Measurements from ENCODE around the gene SUFU. TPM values are rescaled to one million over a fixed set of nuclear protein-coding genes. Genes with fewer than 3 reads are reported as not detected.

Gene SUFU
- total and polyA plus RNA-seq, 2 donors (not counting 1 experiment from before 2014, with no cell fraction given): 4.8 to 13.3 TPM

DNA sequence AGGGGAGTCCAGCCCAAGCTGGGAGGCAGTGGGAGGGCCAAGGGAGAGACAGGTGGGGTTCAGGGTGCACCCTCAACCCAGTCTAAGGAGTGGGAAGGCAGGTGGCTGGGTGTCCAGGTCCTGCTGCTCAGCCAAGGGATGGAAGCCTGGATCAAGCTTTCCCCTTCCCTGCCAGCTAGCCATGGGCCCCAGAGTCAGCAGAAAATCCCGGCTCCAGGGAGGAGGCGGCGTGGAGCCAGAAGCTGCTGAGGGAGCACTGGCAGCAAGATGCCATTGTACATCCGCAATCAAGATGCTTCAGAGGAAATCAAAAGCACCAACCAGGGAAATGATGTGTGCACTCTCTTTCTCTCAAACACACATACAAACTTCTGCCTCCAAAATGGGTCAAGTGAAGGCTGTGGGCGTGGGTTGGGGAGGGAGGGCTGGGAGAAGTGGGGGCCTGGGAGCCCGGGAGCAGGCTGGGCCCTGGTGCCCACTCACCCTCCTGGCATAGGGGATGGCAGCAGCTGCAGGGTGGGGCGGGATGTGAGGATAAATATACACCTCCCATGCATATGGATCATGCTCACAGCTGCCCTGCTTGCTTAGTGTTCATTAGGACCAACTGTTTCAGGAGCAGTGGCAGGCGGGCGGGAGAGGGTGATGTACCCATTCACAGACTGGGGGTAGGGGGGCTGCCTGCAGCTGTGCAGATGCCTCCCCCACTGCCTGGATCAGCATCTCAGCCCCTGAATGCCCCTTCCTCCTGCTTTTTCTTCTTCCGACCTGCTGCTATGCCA lies 164.7 kb downstream of the SUFU start:
- ATAC-seq (ENCODE audit: low read depth) (no peak), DNase-seq (peak; percentile 2)
- Histone ChIP-seq H3K4me2 (replicated peaks; ENCODE audit: low read depth, low read length, poor library complexity, severe bottlenecking) (no peak overlapping the region), H3K4me1 (ENCODE audit: control insufficient read depth in 2 of 2, insufficient read depth in 2 of 2, low read length in 2 of 2) (peaks cover 4% of the 10 kb centered on the region in 2 donors), H3K9ac (ENCODE audit: low read length) (no peak overlapping the region), H3K27ac (ENCODE audit: low read length in 2 of 2) (no peak overlapping the region), H3K36me3 (replicated peaks in 1 of 2; ENCODE audit: control extremely low read depth in 1 of 2, control insufficient read depth in 1 of 2, extremely low read depth in 1 of 2, insufficient read depth in 2 of 2, low read length in 1 of 2) (no peaks in the 10 kb centered on the region), H3K79me2 (ENCODE audit: control insufficient read depth, insufficient read depth, low read length) (no peaks in the 10 kb centered on the region), H2AFZ (ENCODE audit: insufficient read depth, low read depth, low read length, poor library complexity, severe bottlenecking) (no peak overlapping the region), H3K4me3 (ENCODE audit: control extremely low read depth in 1 of 5, extremely low read depth in 1 of 5, insufficient read depth in 1 of 5, low read depth in 2 of 5, low read length in 4 of 5) (no peak overlapping the region), H4K20me1 (ENCODE audit: control insufficient read depth, insufficient read depth, low read length, poor library complexity, severe bottlenecking) (no peaks in the 10 kb centered on the region), H3K9me3 (ENCODE audit: control extremely low read depth in 1 of 3, control insufficient read depth in 2 of 3, insufficient read depth in 1 of 3, low read length in 2 of 3) (no peaks in the 10 kb centered on the region), H3K27me3 (replicated peaks in 1 of 4; ENCODE audit: control extremely low read depth in 1 of 4, control insufficient read depth in 3 of 4, insufficient read depth in 4 of 4, low read length in 3 of 4) (no peaks in the 10 kb centered on the region)
- WGBS (ENCODE audit: insufficient coverage): 100% methylated on average over 3 of the region's 10 CpGs
- ChIA-PET POLR2A (interaction anchor here (0.5 to 0.6 kb wide), 2 partner anchors 23 to 155 kb away, joined by 3 read pairs; no protein-coding TSS in a partner anchor), CTCF (interaction anchor here (0.7 kb wide), 1 partner anchor 104 kb away, joined by 3 read pairs; no protein-coding TSS in a partner anchor)
- Mint-ChIP-seq H3K27me3 (no peaks in the 10 kb centered on the region), H3K27ac (no peak overlapping the region), H3K4me3 (no peak overlapping the region), H3K4me1 (peaks cover 6% of the 10 kb centered on the region), H3K9me3 (ENCODE audit: insufficient read depth) (no peaks in the 10 kb centered on the region)
- intact Hi-C loops (cut with micrococcal nuclease): no loop called here
- no peak for TF ChIP-seq EZH2 (IDR thresholded peaks at IDR 0.05; ENCODE audit: borderline replicate concordance, insufficient read depth, low read depth, low read length, poor library complexity, severe bottlenecking)
- TF ChIP-seq, protein P1, sequence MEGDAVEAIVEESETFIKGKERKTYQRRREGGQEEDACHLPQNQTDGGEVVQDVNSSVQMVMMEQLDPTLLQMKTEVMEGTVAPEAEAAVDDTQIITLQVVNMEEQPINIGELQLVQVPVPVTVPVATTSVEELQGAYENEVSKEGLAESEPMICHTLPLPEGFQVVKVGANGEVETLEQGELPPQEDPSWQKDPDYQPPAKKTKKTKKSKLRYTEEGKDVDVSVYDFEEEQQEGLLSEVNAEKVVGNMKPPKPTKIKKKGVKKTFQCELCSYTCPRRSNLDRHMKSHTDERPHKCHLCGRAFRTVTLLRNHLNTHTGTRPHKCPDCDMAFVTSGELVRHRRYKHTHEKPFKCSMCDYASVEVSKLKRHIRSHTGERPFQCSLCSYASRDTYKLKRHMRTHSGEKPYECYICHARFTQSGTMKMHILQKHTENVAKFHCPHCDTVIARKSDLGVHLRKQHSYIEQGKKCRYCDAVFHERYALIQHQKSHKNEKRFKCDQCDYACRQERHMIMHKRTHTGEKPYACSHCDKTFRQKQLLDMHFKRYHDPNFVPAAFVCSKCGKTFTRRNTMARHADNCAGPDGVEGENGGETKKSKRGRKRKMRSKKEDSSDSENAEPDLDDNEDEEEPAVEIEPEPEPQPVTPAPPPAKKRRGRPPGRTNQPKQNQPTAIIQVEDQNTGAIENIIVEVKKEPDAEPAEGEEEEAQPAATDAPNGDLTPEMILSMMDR (IDR thresholded peaks at IDR 0.05): no peak

All from B cell (primary cell).